NCI-H187 (cell line): Measurements from ENCODE around the gene HS1BP3.

ENCODE experiments used
- DNase-seq, 2 experiments: peaks; one replicate each; lab custom pipeline; 2025; lab: John Stamatoyannopoulos, UW

Gene HS1BP3

GRCh38 chr2:20617081-20617575, 33.8 kb downstream of the HS1BP3 start:
- no peak for DNase-seq

- DNase-seq: no peak
Measured at GRCh38 chr2:20616341-20616871, 34.5 kb downstream of the HS1BP3 start.

- DNase-seq: no peak
Measured at GRCh38 chr2:20615466-20616241, 35.2 kb downstream of the HS1BP3 start.

GRCh38 chr2:20615068-20615465, 35.8 kb downstream of the HS1BP3 start:
- no peak for DNase-seq

GRCh38 chr2:20614201-20615067, 36.5 kb downstream of the HS1BP3 start:
- peak in 1 of 2 experiments; percentile 59 for DNase-seq

GRCh38 chr2:20612925-20613916, 37.7 kb downstream of the HS1BP3 start:
- no peak for DNase-seq

GRCh38 chr2:20611844-20612356, 39.0 kb downstream of the HS1BP3 start:
- DNase-seq: no peak

GRCh38 chr2:20611077-20611843, 39.6 kb downstream of the HS1BP3 start:
- no peak for DNase-seq

GRCh38 chr2:20609995-20610357, 40.9 kb downstream of the HS1BP3 start:
- DNase-seq: no peak

- DNase-seq: no peak
Measured at GRCh38 chr2:20609349-20609994, 41.4 kb downstream of the HS1BP3 start.

- no peak for DNase-seq
Measured at GRCh38 chr2:20608666-20609348, 42.1 kb downstream of the HS1BP3 start.

GRCh38 chr2:20607446-20607845, 43.5 kb downstream of the HS1BP3 start:
- no peak for DNase-seq

GRCh38 chr2:20606198-20606597, 44.7 kb downstream of the HS1BP3 start:
- no peak for DNase-seq

GRCh38 chr2:20604951-20605381, 45.9 kb downstream of the HS1BP3 start:
- DNase-seq: no peak

- DNase-seq: no peak
Measured at GRCh38 chr2:20604401-20604911, 46.4 kb downstream of the HS1BP3 start.

- no peak for DNase-seq
Measured at GRCh38 chr2:20603791-20604190, 47.1 kb downstream of the HS1BP3 start.

- no peak for DNase-seq
Measured at GRCh38 chr2:20602803-20603202, 48.1 kb downstream of the HS1BP3 start.

- no peak for DNase-seq
Measured at GRCh38 chr2:20600756-20601325, 50.1 kb downstream of the HS1BP3 start.
